HepG2 (cell line): Measurements from ENCODE around the gene DACT2. TPM values are rescaled to one million over a fixed set of nuclear protein-coding genes. Genes with fewer than 3 reads are reported as not detected.
A peak's percentile ranks its signal among the peaks of the same experiment; 100 is the strongest.

Experiments
- ATF7 ChIP-seq, 2 experiments: fragments of 450-650 bp in 1 of 2; sonication (generic) in 1 of 2; formaldehyde crosslinking in 1 of 2; IDR thresholded peaks; 2 replicates each; pipeline versions ENCODE4 v1.4.0 to v1.6.1; 2016 to 2020; ENCODE audit warnings: antibody characterized with exemption in 1 of 2, mild to moderate bottlenecking in 1 of 2, missing genetic modification reagents in 1 of 2
- CBX5 ChIP-seq: sonication (generic); formaldehyde crosslinking; IDR thresholded peaks from 2 replicates; pipeline ENCODE4 v1.4.0; 2020; ENCODE audit warnings: missing genetic modification reagents, borderline replicate concordance
- CEBPG ChIP-seq: IDR thresholded peaks from 2 replicates; pipeline ENCODE4 v1.6.1; 2016
- CENPX ChIP-seq: sonication (generic); formaldehyde crosslinking; IDR thresholded peaks from 2 replicates; pipeline ENCODE4 v1.9.0; 2021; ENCODE audit warnings: mild to moderate bottlenecking, missing genetic modification reagents, moderate library complexity
- IKZF4 ChIP-seq: sonication (generic); formaldehyde crosslinking; IDR thresholded peaks from 2 replicates; pipeline ENCODE4 v1.5.1; 2020; ENCODE audit warnings: borderline replicate concordance, mild to moderate bottlenecking, low read depth, missing genetic modification reagents; ENCODE audit errors: not compliant biosample characterization
- PITX1 ChIP-seq: sonication (generic); formaldehyde crosslinking; IDR thresholded peaks from 2 replicates; pipeline ENCODE4 v1.5.1; 2020; ENCODE audit warnings: mild to moderate bottlenecking, missing genetic modification reagents
- RFX5 ChIP-seq: IDR thresholded peaks from 2 replicates; pipeline ENCODE4 v1.6.1; 2011; ENCODE audit warnings: low read depth, low read length, improper control_type of control experiment
- SAP130 ChIP-seq: IDR thresholded peaks from 2 replicates; pipeline ENCODE4 v1.6.1; 2016; ENCODE audit warnings: low read depth
- ZBTB21 ChIP-seq: sonication (generic); formaldehyde crosslinking; IDR thresholded peaks from 2 replicates; pipeline ENCODE4 v1.4.0; 2020; ENCODE audit warnings: missing genetic modification reagents
- ZNF207 ChIP-seq: fragments of 450-650 bp; IDR thresholded peaks from 2 replicates; pipeline ENCODE4 v1.6.1; 2016; ENCODE audit warnings: antibody characterized with exemption, borderline replicate concordance
- ZNF225 ChIP-seq: sonication (generic); formaldehyde crosslinking; IDR thresholded peaks from 2 replicates; pipeline ENCODE4 v1.4.0; 2020; ENCODE audit warnings: mild to moderate bottlenecking, missing genetic modification reagents
- ZNF335 ChIP-seq: sonication (generic); formaldehyde crosslinking; IDR thresholded peaks from 2 replicates; pipeline ENCODE4 v1.4.0; 2020; ENCODE audit warnings: missing genetic modification reagents
- ZNF367 ChIP-seq: sonication (generic); formaldehyde crosslinking; IDR thresholded peaks from 2 replicates; pipeline ENCODE4 v1.4.0; 2020; ENCODE audit warnings: missing genetic modification reagents, borderline replicate concordance
- ZNF484 ChIP-seq: sonication (generic); formaldehyde crosslinking; IDR thresholded peaks from 2 replicates; pipeline ENCODE4 v1.5.1; 2020; ENCODE audit warnings: mild to moderate bottlenecking, low read depth, missing genetic modification reagents, borderline replicate concordance
- ZNF746 ChIP-seq: sonication (generic); formaldehyde crosslinking; IDR thresholded peaks from 2 replicates; pipeline ENCODE4 v1.8.0; 2022; ENCODE audit warnings: mild to moderate bottlenecking, missing genetic modification reagents
- ZSCAN9 ChIP-seq: IDR thresholded peaks from 2 replicates; pipeline ENCODE4 v1.6.1; 2016; ENCODE audit warnings: borderline replicate concordance
- polyA plus RNA-seq, 8 experiments: library from polyadenylated mRNA; depleted of rRNA in 3 of 8; stranded (reverse) in 7 of 8; unstranded in 1 of 8; fragments of >200 nt; fragmentation: Illumina TruSeq in 4 of 8; extraction: Trizol in 4 of 8; gene quantifications; 2 replicates each; pipeline versions ENCODE4 v1.2.1 to v1.2.3, GENCODE V29; 2011 to 2016; ENCODE audit warnings: low read depth in 4 of 8, missing spikeins in 1 of 8, mixed read lengths in 1 of 8; ENCODE audit not compliant: insufficient read depth in 1 of 8
- total RNA-seq, 5 experiments: library from RNA; depleted of rRNA; stranded (reverse); fragments of >200 nt; fragmentation: Illumina TruSeq; extraction: Trizol; gene quantifications; 2 replicates each; pipeline ENCODE4 v1.2.3, GENCODE V29; 2016; ENCODE audit warnings: low read depth in 1 of 5
- TF ChIP-seq, protein P1 (sequence below): sonication (generic); formaldehyde crosslinking; conservative IDR thresholded peaks from 2 replicates; pipeline ENCODE4 v1.4.0; 2020; ENCODE audit warnings: mild to moderate bottlenecking, missing genetic modification reagents, moderate library complexity
- TF ChIP-seq, protein P2 (sequence below): sonication (generic); IDR thresholded peaks from 2 replicates; pipeline ENCODE4 v1.6.1; 2016; ENCODE audit warnings: low read depth, borderline replicate concordance
- TF ChIP-seq, protein P3 (sequence below), 2 experiments: sonication (generic) in 1 of 2; formaldehyde crosslinking in 1 of 2; IDR thresholded peaks; 2 replicates each; pipeline versions ENCODE4 v1.5.1 to v1.6.1; 2011 to 2020; ENCODE audit warnings: borderline replicate concordance in 1 of 2, low read depth in 1 of 2, low read length in 1 of 2, mild to moderate bottlenecking in 1 of 2, missing genetic modification reagents in 1 of 2, moderate library complexity in 1 of 2

The DACT2 gene
- total and polyA plus RNA-seq, 2 of the 13 experiments (the other 11 are each of a cell fraction or from before 2014, with no cell fraction given), result 0.15 TPM; not detected in 1

DNA sequence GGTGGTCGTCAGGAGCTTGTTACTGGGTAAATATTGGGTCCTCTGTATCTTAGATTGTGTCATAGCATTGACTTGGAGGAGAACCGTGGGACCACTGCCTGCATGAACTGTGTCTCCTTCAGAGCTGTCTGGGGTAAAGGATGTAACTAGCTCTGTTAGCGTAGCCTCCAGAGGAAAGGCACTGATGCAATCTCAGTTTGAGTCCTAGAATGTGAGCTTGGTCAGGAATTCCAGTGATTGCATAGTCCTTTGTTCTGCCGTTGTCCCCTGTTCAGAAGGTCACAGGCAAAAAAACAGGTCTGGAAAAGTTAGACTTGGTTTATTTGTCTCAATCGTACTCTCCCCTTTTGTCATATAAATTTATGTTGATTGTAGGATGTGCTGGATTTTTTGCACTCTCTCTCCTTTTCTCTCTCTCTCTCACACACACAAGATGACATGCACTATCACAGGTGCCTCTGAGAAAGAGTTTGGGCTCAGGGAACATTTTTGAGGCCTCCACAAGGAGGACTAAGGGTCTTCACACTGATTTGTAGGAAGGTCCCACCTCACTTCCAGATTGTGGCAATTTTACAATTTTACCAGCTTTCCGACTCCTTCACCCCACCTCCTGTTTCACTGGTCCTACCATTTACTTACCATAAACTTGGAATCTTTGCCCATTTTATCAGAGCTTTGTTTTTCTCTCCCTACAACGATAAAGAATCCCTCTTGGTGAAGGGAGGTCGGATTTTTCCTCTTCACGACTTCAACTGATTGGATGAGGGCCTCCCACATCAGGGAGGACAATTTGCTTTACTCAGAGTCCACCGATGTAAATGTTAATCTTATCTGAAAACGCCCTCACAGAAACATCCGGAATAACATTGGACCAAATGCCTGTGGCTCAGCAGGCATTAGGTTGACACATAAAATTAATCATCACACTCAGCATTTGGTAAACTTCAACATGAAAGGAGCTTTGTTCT lies 7.0 kb upstream of the DACT2 start (continued):
- TF ChIP-seq, protein P1, sequence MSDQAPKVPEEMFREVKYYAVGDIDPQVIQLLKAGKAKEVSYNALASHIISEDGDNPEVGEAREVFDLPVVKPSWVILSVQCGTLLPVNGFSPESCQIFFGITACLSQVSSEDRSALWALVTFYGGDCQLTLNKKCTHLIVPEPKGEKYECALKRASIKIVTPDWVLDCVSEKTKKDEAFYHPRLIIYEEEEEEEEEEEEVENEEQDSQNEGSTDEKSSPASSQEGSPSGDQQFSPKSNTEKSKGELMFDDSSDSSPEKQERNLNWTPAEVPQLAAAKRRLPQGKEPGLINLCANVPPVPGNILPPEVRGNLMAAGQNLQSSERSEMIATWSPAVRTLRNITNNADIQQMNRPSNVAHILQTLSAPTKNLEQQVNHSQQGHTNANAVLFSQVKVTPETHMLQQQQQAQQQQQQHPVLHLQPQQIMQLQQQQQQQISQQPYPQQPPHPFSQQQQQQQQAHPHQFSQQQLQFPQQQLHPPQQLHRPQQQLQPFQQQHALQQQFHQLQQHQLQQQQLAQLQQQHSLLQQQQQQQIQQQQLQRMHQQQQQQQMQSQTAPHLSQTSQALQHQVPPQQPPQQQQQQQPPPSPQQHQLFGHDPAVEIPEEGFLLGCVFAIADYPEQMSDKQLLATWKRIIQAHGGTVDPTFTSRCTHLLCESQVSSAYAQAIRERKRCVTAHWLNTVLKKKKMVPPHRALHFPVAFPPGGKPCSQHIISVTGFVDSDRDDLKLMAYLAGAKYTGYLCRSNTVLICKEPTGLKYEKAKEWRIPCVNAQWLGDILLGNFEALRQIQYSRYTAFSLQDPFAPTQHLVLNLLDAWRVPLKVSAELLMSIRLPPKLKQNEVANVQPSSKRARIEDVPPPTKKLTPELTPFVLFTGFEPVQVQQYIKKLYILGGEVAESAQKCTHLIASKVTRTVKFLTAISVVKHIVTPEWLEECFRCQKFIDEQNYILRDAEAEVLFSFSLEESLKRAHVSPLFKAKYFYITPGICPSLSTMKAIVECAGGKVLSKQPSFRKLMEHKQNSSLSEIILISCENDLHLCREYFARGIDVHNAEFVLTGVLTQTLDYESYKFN (CRISPR knock-in tag), result peak; percentile 82
- TF ChIP-seq, protein P2, sequence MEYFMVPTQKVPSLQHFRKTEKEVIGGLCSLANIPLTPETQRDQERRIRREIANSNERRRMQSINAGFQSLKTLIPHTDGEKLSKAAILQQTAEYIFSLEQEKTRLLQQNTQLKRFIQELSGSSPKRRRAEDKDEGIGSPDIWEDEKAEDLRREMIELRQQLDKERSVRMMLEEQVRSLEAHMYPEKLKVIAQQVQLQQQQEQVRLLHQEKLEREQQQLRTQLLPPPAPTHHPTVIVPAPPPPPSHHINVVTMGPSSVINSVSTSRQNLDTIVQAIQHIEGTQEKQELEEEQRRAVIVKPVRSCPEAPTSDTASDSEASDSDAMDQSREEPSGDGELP, result no peak; the same call in 1 of the 2 replicates
- no peak; the same call in 1 of the 2 replicates for TF ChIP-seq ZNF225 (CRISPR knock-in tag)
- peak; percentile 69; the same call in 1 of the 2 replicates for TF ChIP-seq PITX1
- TF ChIP-seq ZBTB21, result peak; percentile 58; the same call in 1 of the 2 replicates
- TF ChIP-seq ZNF207, result no peak
- peak; percentile 71 for TF ChIP-seq ZSCAN9
- TF ChIP-seq ZNF746 (CRISPR knock-in tag), result no peak
- peak; percentile 94; the same call in 1 of the 2 replicates for TF ChIP-seq CBX5
- no peak for TF ChIP-seq ZNF484 (CRISPR knock-in tag)
- TF ChIP-seq ATF7 (IDR thresholded peaks at IDR 0.05), result peak; percentile 81
- TF ChIP-seq ATF7 (CRISPR knock-in tag; IDR thresholded peaks at IDR 0.05), result 0 out of 2 replicates have a peak, but pooled peaks have one; percentile 56
- TF ChIP-seq, protein P3, sequence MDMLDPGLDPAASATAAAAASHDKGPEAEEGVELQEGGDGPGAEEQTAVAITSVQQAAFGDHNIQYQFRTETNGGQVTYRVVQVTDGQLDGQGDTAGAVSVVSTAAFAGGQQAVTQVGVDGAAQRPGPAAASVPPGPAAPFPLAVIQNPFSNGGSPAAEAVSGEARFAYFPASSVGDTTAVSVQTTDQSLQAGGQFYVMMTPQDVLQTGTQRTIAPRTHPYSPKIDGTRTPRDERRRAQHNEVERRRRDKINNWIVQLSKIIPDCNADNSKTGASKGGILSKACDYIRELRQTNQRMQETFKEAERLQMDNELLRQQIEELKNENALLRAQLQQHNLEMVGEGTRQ (IDR thresholded peaks at IDR 0.05; ENCODE audit: low read depth, low read length), result no peak
- TF ChIP-seq, protein P3 (CRISPR knock-in tag; IDR thresholded peaks at IDR 0.05; ENCODE audit: borderline replicate concordance), result no peak
- TF ChIP-seq CEBPG (CRISPR knock-in tag), result peak; percentile 100
- 0 out of 2 replicates have a peak, but pooled peaks have one; percentile 8 for TF ChIP-seq RFX5
- TF ChIP-seq ZNF335 (CRISPR knock-in tag), result peak; percentile 74; the same call in 1 of the 2 replicates
- TF ChIP-seq IKZF4, result no peak
- peak; percentile 82 for TF ChIP-seq SAP130 (CRISPR knock-in tag)
- TF ChIP-seq CENPX (CRISPR knock-in tag), result no peak
- TF ChIP-seq ZNF367 (CRISPR knock-in tag), result no peak
